Activated T-helper 1 cell treated with anti-CD3 and anti-CD28 coated beads, Interleukin-12 subunit alpha, Interleukin-12 subunit beta, Interleukin-2, Interleukin-4 antibody, amounts not matched to agents 30 ng/mL and 10 ng/mL and 1 ng/mL, durations not matched to agents 14 hours and 24 hours and 36 hours (primary cell): ENCODE results near the gene SLCO4A1. TPM values are rescaled to one million over a fixed set of nuclear protein-coding genes. Genes with fewer than 3 reads are reported as not detected.

Experiments
- DNase-seq: peaks from one replicate; pipeline ENCODE4 v3.0.0; 2021; ENCODE audit warnings: low spot score
- H3K27ac Mint-ChIP-seq: one replicate; pipeline ENCODE4 v1.8.0; 2021; ENCODE audit warnings: mild to moderate bottlenecking, mixed read lengths
- H3K27me3 Mint-ChIP-seq: one replicate; pipeline ENCODE4 v1.8.0; 2022; ENCODE audit warnings: mild to moderate bottlenecking, moderate library complexity, mixed read lengths; ENCODE audit not compliant: insufficient read depth
- H3K36me3 Mint-ChIP-seq: one replicate; pipeline ENCODE4 v1.8.0; 2021; ENCODE audit warnings: low read depth, mixed read lengths
- H3K4me1 Mint-ChIP-seq: one replicate; pipeline ENCODE4 v1.8.0; 2021; ENCODE audit warnings: low read depth, mixed read lengths
- H3K4me3 Mint-ChIP-seq: one replicate; pipeline ENCODE4 v1.8.0; 2021; ENCODE audit warnings: mild to moderate bottlenecking, moderate library complexity, mixed read lengths
- H3K9me3 Mint-ChIP-seq: one replicate; pipeline ENCODE4 v1.8.0; 2021; ENCODE audit warnings: mixed read lengths
- intact Hi-C: fragments of 100-400 bp; cut with micrococcal nuclease; formaldehyde crosslinking; loops from one replicate; pipeline ENCODE4 v1.15.1; 2024
- total RNA-seq: library from RNA; stranded (reverse); gene quantifications from 2 replicates; pipeline ENCODE4 v1.2.3, GENCODE V29; 2022

The SLCO4A1 gene
- total RNA-seq, 1 donor from 2014 or later: 47.6 TPM

DNA sequence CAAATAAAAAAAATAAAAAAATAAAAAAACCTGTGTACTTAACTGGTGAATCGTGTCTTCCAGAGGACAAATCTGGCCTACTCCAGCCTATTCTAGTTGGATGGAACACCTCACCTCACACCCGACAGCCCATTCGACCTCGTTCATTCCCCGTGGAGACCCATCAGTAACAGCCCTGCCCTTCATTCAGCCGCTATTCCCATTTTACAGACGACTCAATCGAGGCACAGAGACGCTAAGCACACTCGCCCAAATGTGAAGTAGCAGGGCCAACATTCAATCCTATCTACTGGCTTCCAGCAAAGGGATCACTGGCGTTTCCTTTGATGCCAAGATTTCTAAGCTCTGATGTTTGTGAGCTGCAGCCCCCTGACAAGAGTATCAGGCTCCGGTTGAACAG lies 64.6 kb downstream of the SLCO4A1 start:
- intact Hi-C loops: no loop called here
- Mint-ChIP-seq H3K4me1 (no peaks in the 10 kb centered on the region), H3K27me3 (peaks cover 24% of the 10 kb centered on the region), H3K36me3 (no peaks in the 10 kb centered on the region), H3K27ac (no peak overlapping the region), H3K9me3 (no peaks in the 10 kb centered on the region), H3K4me3 (no peak overlapping the region)
- no peak for DNase-seq

DNA sequence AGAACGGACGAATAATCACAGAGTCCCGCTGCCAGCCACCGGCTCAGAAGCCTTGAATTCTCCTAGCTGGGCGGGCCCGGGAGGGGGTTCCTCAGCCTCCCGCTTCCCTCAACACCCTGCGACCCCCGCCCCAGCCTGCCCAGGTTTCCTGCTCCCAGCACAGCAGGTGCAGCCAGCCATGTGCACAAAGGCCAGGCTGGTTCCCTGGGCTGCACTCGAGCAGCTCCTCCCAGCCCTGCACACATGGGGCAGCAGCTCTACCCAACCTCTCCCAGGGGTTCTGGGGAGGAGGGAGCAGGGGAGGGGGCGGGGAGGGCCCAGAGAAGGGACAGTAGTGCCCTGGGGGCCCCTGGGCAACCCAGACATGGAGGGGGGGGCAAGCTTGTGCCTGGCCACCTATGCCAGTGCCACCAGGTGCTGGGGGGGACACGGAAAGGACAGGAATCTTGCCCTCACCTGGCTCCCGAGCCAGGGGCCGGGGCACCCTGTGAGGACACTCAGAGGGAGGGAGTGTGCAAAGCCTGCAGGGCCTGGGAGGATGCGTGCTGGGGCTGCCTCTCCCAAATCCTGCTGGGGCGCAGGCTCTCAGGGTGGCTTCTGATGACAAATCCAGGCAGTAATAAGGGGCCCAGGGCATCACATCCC lies 65.1 kb downstream of the SLCO4A1 start:
- Mint-ChIP-seq H3K27me3 (peaks cover 26% of the 10 kb centered on the region), H3K4me1 (no peaks in the 10 kb centered on the region), H3K36me3 (no peaks in the 10 kb centered on the region), H3K4me3 (no peak overlapping the region), H3K9me3 (no peaks in the 10 kb centered on the region), H3K27ac (no peak overlapping the region)
- intact Hi-C loops: no loop called here
- DNase-seq: no peak

DNA sequence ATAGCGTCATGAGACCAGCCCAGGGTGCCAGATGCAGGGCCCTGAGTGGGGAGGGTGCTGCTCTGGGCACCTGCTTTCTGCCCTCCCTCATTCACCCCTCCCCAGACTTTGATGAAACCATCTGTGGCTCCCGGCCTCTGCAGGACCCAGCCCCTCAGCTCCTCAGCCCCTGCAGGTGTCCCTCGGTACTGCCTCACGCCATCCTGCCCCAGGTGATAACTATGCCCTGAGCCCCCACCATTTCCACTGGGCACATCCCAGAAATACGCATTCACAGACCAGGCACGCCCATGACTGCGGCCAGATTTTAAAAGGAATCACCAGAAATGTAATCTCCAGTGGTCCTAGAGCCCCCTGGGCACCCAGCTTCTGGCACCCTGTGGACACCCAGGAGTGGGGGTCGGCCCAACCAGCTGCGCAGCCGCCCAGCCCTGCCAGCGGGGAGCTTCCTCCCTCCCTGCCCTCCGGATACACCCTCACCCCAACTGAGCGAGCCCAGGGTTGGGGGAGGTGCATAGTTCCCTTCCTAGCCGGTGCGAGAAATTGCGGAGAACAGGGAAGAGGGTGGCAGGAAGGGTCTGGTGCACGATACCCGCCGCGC lies 65.7 kb downstream of the SLCO4A1 start:
- no peaks in the 10 kb centered on the region for H3K36me3 Mint-ChIP-seq
- H3K9me3 Mint-ChIP-seq: no peaks in the 10 kb centered on the region
- no peak overlapping the region for H3K27ac Mint-ChIP-seq
- H3K4me3 Mint-ChIP-seq: no peak overlapping the region
- no peaks in the 10 kb centered on the region for H3K4me1 Mint-ChIP-seq
- DNase-seq: no peak
- intact Hi-C loops: no loop called here
- peaks cover 26% of the 10 kb centered on the region for H3K27me3 Mint-ChIP-seq

DNA sequence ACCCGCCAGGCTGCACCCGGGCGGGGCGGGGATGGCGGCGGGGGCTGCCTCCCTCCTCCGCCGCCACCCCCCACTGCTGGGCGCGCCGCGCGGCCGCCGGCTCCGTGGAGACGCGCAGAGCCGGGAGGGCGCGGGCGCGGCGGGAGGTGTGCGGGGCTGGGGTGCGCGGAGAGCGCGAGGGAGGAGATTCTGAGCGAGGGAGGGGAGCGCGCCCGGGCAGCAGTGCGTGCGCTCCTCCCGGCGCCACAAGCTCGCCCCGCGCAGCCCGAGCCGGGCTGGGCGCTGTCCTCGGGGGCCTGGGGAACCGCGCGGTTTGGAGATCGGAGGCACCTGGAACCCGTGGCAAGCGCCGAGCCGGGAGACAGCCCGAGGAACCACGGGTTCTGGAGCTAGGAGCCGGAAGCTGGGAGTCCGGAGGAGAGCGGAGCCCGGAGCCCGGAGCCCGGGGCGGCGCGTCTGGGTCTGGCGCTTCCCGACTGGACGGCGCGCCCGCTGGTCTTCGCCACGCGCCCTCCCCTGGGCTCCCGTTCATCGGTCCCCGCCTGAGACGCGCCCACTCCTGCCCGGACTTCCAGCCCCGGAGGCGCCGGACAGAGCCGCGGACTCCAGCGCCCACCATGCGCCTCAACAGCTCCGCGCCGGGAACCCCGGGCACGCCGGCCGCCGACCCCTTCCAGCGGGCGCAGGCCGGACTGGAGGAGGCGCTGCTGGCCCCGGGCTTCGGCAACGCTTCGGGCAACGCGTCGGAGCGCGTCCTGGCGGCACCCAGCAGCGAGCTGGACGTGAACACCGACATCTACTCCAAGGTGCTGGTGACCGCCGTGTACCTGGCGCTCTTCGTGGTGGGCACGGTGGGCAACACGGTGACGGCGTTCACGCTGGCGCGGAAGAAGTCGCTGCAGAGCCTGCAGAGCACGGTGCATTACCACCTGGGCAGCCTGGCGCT lies 66.6 kb downstream of the SLCO4A1 start, which contains the start of gene NTSR1:
NTSR1 (plus strand) TSS at position 246 of the 946 bp plus-strand sequence; CDS start at position 618, 372 bp downstream.
- no peak within 1 kb of the TSS for H3K27ac Mint-ChIP-seq
- no peak for DNase-seq
- H3K9me3 Mint-ChIP-seq: no peaks in the 10 kb centered on the region
- no peaks in the 10 kb centered on the region for H3K4me1 Mint-ChIP-seq
- no peak within 1 kb of the TSS for H3K4me3 Mint-ChIP-seq
- no peaks in the 10 kb centered on the region for H3K36me3 Mint-ChIP-seq
- intact Hi-C loops: no loop called here
- H3K27me3 Mint-ChIP-seq: peaks cover 26% of the 10 kb centered on the region

DNA sequence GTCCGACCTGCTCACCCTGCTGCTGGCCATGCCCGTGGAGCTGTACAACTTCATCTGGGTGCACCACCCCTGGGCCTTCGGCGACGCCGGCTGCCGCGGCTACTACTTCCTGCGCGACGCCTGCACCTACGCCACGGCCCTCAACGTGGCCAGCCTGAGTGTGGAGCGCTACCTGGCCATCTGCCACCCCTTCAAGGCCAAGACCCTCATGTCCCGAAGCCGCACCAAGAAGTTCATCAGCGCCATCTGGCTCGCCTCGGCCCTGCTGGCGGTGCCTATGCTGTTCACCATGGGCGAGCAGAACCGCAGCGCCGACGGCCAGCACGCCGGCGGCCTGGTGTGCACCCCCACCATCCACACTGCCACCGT lies 67.2 kb downstream of the SLCO4A1 start:
- Mint-ChIP-seq H3K4me3 (no peak overlapping the region), H3K36me3 (no peaks in the 10 kb centered on the region), H3K9me3 (no peaks in the 10 kb centered on the region), H3K27ac (no peak overlapping the region), H3K4me1 (no peaks in the 10 kb centered on the region), H3K27me3 (peaks cover 31% of the 10 kb centered on the region)
- DNase-seq: no peak
- intact Hi-C loops: no loop called here

DNA sequence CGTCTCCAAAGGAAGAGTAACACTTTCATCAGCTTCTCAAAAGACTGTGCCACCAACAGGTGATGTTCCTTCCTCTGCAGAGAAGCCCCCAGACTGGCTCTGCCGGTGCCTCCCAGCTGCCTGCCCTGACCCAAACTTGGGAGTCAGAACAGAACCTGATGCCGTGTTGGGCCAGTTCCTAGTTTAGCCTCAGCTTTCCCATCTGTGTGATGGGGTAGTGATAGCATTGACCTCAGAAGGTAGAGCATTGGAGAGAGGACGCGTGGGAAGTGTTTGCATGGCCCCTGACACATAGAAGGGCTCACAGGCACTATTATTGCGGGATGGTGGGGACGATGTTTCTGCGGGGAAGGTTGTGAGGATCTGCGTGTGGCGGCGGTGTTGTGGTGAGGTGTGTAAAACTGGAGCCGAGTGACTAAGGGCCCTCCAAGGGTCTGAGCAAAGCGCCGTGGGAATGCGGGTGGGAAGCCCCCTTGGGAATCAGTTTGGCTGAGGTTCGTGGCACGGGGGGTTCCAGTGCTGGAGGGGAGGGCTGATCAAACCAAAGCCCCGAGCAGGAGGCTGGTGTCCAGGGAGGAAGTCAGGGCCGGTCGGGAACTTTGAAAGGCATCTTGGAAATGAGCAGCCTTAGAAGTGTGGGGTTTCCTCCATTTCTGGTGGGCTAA lies 68.0 kb downstream of the SLCO4A1 start:
- H3K9me3 Mint-ChIP-seq: no peaks in the 10 kb centered on the region
- no peaks in the 10 kb centered on the region for H3K36me3 Mint-ChIP-seq
- H3K4me3 Mint-ChIP-seq: no peak overlapping the region
- H3K4me1 Mint-ChIP-seq: no peaks in the 10 kb centered on the region
- no peak overlapping the region for H3K27ac Mint-ChIP-seq
- no peak for DNase-seq
- intact Hi-C loops: no loop called here
- peaks cover 37% of the 10 kb centered on the region for H3K27me3 Mint-ChIP-seq

DNA sequence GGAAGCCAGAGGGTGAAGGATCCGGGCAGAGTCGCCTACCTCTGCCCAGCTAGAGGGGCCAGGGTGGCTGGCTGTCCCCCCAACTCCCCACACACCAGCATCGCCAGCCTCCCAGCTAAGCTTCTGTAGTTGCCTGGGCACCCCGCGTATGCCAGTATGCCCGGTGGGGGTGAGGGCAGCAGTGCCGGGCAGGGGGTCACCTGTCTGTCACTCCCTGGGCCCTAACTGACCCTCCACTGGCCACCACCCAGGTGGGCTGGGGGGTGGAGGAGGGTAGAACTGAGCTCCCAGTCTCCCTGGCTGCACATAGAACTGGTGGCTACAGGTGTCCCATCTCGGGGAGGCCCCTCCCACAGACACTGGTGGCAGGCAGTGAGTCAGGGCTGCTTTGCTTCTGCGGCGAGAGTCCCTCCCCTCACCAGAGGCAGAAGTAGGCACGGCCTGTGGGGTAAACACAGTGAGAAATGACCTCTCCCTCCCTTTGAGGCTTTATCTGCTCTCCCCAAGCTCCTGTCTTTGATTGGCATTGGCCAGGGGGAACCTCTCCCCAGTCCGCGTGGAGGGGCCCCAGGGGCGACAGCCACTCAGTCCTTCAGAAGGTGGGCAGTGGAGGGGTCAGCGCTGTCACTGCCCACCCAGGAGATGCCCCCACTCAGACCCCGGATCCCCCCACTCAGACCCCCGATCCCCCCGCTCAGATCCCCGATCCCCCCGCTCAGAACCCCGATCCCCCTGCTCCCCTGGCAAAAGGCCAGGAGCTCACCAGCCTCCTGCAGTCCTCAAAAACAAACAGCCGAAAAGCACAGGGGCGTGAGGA lies 68.8 kb downstream of the SLCO4A1 start:
- peaks cover 40% of the 10 kb centered on the region for H3K27me3 Mint-ChIP-seq
- no peak overlapping the region for H3K27ac Mint-ChIP-seq
- intact Hi-C loops: no loop called here
- H3K4me3 Mint-ChIP-seq: no peak overlapping the region
- no peak for DNase-seq
- H3K9me3 Mint-ChIP-seq: no peaks in the 10 kb centered on the region
- peaks cover 4% of the 10 kb centered on the region for H3K4me1 Mint-ChIP-seq
- H3K36me3 Mint-ChIP-seq: no peaks in the 10 kb centered on the region

DNA sequence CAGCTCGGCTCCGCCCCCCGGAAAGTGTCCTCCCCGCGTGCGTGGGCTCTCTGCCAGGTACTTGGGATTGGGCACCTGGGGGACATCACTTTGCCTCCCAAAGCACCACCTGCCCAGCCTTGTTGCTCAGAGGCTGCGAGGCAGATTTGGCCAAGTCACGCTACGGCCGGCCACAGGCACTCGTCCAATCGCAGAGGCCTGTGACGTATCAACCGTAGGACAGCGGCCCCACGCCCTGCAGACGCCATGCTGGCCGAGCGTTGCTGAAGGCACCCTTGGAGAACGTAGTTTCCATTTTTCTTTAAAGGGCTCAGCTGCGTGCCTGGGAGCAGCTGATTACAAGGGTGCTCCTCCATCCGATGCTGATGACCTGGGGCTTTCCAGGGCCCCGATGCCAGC lies 69.4 kb downstream of the SLCO4A1 start:
- H3K4me3 Mint-ChIP-seq: no peak overlapping the region
- H3K9me3 Mint-ChIP-seq: no peaks in the 10 kb centered on the region
- peaks cover 10% of the 10 kb centered on the region for H3K4me1 Mint-ChIP-seq
- intact Hi-C loops: no loop called here
- no peaks in the 10 kb centered on the region for H3K36me3 Mint-ChIP-seq
- H3K27me3 Mint-ChIP-seq: peaks cover 44% of the 10 kb centered on the region
- no peak for DNase-seq
- no peak overlapping the region for H3K27ac Mint-ChIP-seq

DNA sequence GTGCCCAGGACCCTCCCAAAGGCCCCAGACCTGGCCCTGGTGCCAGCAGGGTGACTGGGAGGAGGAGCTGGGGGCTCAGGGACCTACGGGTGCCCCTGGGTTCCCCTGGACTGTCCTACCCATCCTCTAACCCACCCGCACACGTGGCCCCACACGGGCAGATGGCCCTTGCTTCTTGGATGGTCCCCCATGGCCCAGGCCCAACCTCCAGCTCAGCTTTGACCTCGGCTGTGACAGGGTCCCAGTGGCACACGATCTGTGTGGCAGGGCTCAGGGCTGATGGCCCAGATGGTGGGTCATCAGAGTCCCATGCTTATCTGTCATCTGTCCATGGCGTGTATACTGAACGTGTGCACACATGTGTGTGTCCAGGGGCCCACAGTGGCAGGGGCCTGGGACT lies 70.3 kb downstream of the SLCO4A1 start:
- H3K4me1 Mint-ChIP-seq: peaks cover 10% of the 10 kb centered on the region
- peaks cover 2% of the 10 kb centered on the region for H3K9me3 Mint-ChIP-seq
- no peak overlapping the region for H3K4me3 Mint-ChIP-seq
- peaks cover 41% of the 10 kb centered on the region for H3K27me3 Mint-ChIP-seq
- intact Hi-C loops: no loop called here
- H3K36me3 Mint-ChIP-seq: no peaks in the 10 kb centered on the region
- DNase-seq: no peak
- H3K27ac Mint-ChIP-seq: no peak overlapping the region

DNA sequence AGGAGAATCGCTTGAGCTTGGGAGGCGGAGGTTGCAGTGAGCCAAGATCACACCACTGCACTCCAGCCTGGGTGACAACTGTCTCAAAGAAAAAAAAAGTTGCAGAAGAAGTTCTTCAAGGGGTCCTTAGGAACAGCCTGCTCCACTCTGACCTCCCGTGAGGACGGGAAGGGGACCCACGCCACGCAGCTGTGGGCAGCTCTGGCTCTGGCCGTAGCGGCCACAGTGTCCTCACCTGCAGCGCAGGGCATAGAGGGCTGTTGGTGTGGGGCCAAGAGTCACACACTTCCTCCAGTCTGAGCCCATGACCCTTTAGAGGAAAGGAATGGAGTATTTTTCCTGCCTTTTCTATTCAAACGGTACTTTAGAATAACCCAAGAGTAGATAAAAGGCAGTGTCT lies 71.7 kb downstream of the SLCO4A1 start:
- Mint-ChIP-seq H3K4me3 (no peak overlapping the region), H3K27me3 (peaks cover 38% of the 10 kb centered on the region), H3K36me3 (no peaks in the 10 kb centered on the region), H3K9me3 (peaks cover 6% of the 10 kb centered on the region), H3K4me1 (peaks cover 10% of the 10 kb centered on the region), H3K27ac (no peak overlapping the region)
- no peak for DNase-seq
- intact Hi-C loops: no loop called here

DNA sequence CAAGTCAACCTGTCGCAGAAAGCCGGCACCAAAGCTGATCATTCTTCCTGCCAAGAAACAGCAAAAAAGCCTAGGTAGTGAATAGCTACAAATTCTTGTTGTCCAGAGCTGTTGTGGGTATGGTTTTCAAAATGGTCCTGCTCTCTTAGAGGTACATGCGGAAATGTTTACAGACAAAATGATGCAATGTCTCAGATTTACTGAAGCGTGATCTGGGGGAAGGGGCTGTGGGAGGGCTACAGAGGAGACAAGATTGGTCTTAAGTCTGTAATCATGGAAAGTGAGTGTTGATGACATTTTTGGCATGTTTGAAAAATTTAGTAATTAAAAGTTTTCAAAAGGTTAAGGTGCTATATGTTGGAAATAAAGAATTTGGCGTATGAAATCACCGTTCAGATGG lies 72.5 kb downstream of the SLCO4A1 start:
- no peak overlapping the region for H3K27ac Mint-ChIP-seq
- intact Hi-C loops: no loop called here
- no peak for DNase-seq
- H3K4me1 Mint-ChIP-seq: peaks cover 10% of the 10 kb centered on the region
- peaks cover 14% of the 10 kb centered on the region for H3K9me3 Mint-ChIP-seq
- no peak overlapping the region for H3K4me3 Mint-ChIP-seq
- H3K36me3 Mint-ChIP-seq: no peaks in the 10 kb centered on the region
- peaks cover 38% of the 10 kb centered on the region for H3K27me3 Mint-ChIP-seq

DNA sequence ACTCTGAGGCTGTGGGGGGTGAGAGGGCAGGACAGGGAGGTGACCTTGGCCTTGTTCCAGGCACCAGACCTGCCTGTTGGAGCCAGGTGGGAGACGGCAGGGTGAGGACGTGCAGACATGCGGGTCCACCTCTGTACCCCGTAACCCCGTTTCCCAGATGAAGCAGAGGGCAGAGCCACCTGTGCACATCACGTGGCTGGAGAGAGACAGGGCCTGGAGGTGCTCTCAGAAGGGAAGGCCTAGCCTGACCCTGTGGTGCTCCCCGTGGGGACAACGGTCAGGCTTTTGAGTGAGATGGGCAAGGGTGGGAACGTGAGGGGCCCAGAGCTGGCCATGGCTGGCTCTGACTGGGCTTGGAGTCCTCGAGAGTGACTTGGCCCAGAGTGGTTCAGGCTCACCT lies 72.9 kb downstream of the SLCO4A1 start:
- H3K27ac Mint-ChIP-seq: no peak overlapping the region
- H3K36me3 Mint-ChIP-seq: no peaks in the 10 kb centered on the region
- intact Hi-C loops: no loop called here
- no peak overlapping the region for H3K4me3 Mint-ChIP-seq
- peaks cover 10% of the 10 kb centered on the region for H3K4me1 Mint-ChIP-seq
- peaks cover 38% of the 10 kb centered on the region for H3K27me3 Mint-ChIP-seq
- DNase-seq: no peak
- H3K9me3 Mint-ChIP-seq: peaks cover 16% of the 10 kb centered on the region
